Measurements from ENCODE around the gene STPG2.

- no peak for TF ChIP-seq LEF1 (IDR thresholded peaks at IDR 0.05; ENCODE audit: borderline replicate concordance)
- TF ChIP-seq SP1 (IDR thresholded peaks at IDR 0.05) = no peak
Measured at GRCh38 chr4:97517939-97518338, 625.3 kb downstream of the STPG2 start.

Measured in HEK293T (cell line).